Suppressor macrophage (primary cell): ENCODE results near the gene ZNF616.

ENCODE experiments used
- DNase-seq, 4 experiments: peaks; one replicate each; pipeline ENCODE4 v3.0.0-alpha.2; 2020 to 2022

The ZNF616 gene

GRCh38 chr19:52102782-52103181, 37.0 kb downstream of the ZNF616 start:
- no peak for DNase-seq

- no peak for DNase-seq
Observed at GRCh38 chr19:52101866-52102562, 37.7 kb downstream of the ZNF616 start.

- no peak for DNase-seq
Observed at GRCh38 chr19:52099497-52100138, 40.1 kb downstream of the ZNF616 start.

- DNase-seq, result peak in 1 of 4 experiments; percentile 31
Observed at GRCh38 chr19:52096416-52096815, 43.3 kb downstream of the ZNF616 start.

GRCh38 chr19:52095172-52096014, 44.3 kb downstream of the ZNF616 start, which contains the start of gene ZNF841:
TSS of gene ZNF841 (minus strand) at chr19:52095765. CDS start at chr19:52084801, 10,964 bp downstream.
- peak; percentile 88 to 94 (median 90) for DNase-seq

GRCh38 chr19:52094526-52095130, 45.1 kb downstream of the ZNF616 start:
- no peak for DNase-seq

- DNase-seq, result peak in 2 of 4 experiments; percentile 23 to 32
Observed at GRCh38 chr19:52086481-52086880, 53.3 kb downstream of the ZNF616 start.

- DNase-seq, result no peak
Observed at GRCh38 chr19:52070496-52070895, 69.2 kb downstream of the ZNF616 start.

- DNase-seq, result no peak
Observed at GRCh38 chr19:52069653-52070052, 70.1 kb downstream of the ZNF616 start.

GRCh38 chr19:52066258-52066863, 73.4 kb downstream of the ZNF616 start:
- DNase-seq, result no peak

- no peak for DNase-seq
Observed at GRCh38 chr19:52065399-52065798, 74.3 kb downstream of the ZNF616 start.
